Hepatocyte (in vitro differentiated cells): ENCODE measurements around the gene EID3. TPM values are rescaled to one million over a fixed set of nuclear protein-coding genes. Genes with fewer than 3 reads are reported as not detected.

Source experiments
- DNase-seq: peaks from one replicate; pipeline ENCODE4 v3.0.0-alpha.2; 2016; ENCODE audit warnings: low spot score
- H2AFZ ChIP-seq: fragments of 200-600 bp; sonication (generic); 2 replicates; pipeline ENCODE4 v1.6.0; 2016; ENCODE audit warnings: antibody characterized with exemption, mild to moderate bottlenecking
- H3K27ac ChIP-seq: fragments of 200-600 bp; sonication (generic); 2 replicates; pipeline ENCODE4 v1.5.1; 2016; ENCODE audit warnings: mild to moderate bottlenecking
- H3K27me3 ChIP-seq: fragments of 200-600 bp; sonication (generic); 2 replicates; pipeline ENCODE4 v1.6.1; 2016
- H3K36me3 ChIP-seq: fragments of 200-600 bp; sonication (generic); replicated peaks from 2 replicates; pipeline ENCODE4 v1.5.1; 2016; ENCODE audit warnings: low read depth; ENCODE audit not compliant: insufficient read depth
- H3K4me1 ChIP-seq: fragments of 200-600 bp; sonication (generic); 2 replicates; pipeline ENCODE4 v1.5.1; 2016; ENCODE audit warnings: mild to moderate bottlenecking, moderate library complexity; ENCODE audit not compliant: insufficient read depth
- H3K4me2 ChIP-seq: fragments of 200-600 bp; sonication (generic); 2 replicates; pipeline ENCODE4 v1.6.0; 2016
- H3K4me3 ChIP-seq: fragments of 200-600 bp; sonication (generic); 2 replicates; pipeline ENCODE4 v1.5.1; 2016; ENCODE audit warnings: mild to moderate bottlenecking
- H3K79me2 ChIP-seq: fragments of 200-600 bp; sonication (generic); 2 replicates; pipeline ENCODE4 v1.6.0; 2017; ENCODE audit warnings: mild to moderate bottlenecking
- H3K9me2 ChIP-seq: fragments of 200-600 bp; sonication (generic); replicated peaks from 2 replicates; pipeline ENCODE4 v1.6.0; 2017; ENCODE audit warnings: mild to moderate bottlenecking; ENCODE audit not compliant: insufficient read depth
- H3K9me3 ChIP-seq: fragments of 200-600 bp; sonication (generic); 2 replicates; pipeline ENCODE4 v1.5.1; 2016; ENCODE audit warnings: low read depth, mild to moderate bottlenecking
- H4K20me1 ChIP-seq: fragments of 200-600 bp; sonication (generic); 2 replicates; pipeline ENCODE4 v1.6.0; 2016; ENCODE audit warnings: mild to moderate bottlenecking; ENCODE audit not compliant: insufficient read depth, poor library complexity, severe bottlenecking
- EZH2 ChIP-seq: fragments of 200-600 bp; sonication (generic); IDR thresholded peaks from 2 replicates; pipeline ENCODE4 v1.6.1; 2016; ENCODE audit warnings: antibody characterized with exemption, mild to moderate bottlenecking, borderline replicate concordance
- EZH2phosphoT487 ChIP-seq: fragments of 200-600 bp; sonication (generic); IDR thresholded peaks from one replicate; pipeline ENCODE4 v1.6.1; 2018; ENCODE audit warnings: antibody characterized with exemption, mild to moderate bottlenecking, low read depth, moderate library complexity; ENCODE audit not compliant: unreplicated experiment, severe bottlenecking
- WGBS: methylation state at CpG from one replicate; pipeline ENCODE4 v1.1.6; 2016; ENCODE audit warnings: low lambda C conversion rate; ENCODE audit errors: missing lambda C conversion rate; 5-methylcytosine and 5-hydroxymethylcytosine counted together
- polyA plus RNA-seq: library from polyadenylated mRNA; unstranded; fragments of >200 nt; fragmentation: Nextera tagmentation; extraction: Ambion mirVana; gene quantifications from 2 replicates; pipeline ENCODE4 v1.2.1, GENCODE V29; 2016
- total RNA-seq: library from RNA; depleted of rRNA; stranded (reverse); fragments of >200 nt; gene quantifications from 2 replicates; pipeline ENCODE4 v1.2.3, GENCODE V29; 2014
- TF ChIP-seq, protein P1 (sequence below): fragments of 200-600 bp; sonication (generic); IDR thresholded peaks from 2 replicates; pipeline ENCODE4 v1.5.1; 2016; ENCODE audit warnings: antibody characterized with exemption, mild to moderate bottlenecking; ENCODE audit not compliant: poor library complexity

EID3 gene
- total and polyA plus RNA-seq, 2 experiments from 2014 or later = 1.7 to 10.1 TPM

- Histone ChIP-seq H3K4me3 (no peak overlapping the region), H3K27me3 (no peaks in the 10 kb centered on the region), H3K9me3 (no peaks in the 10 kb centered on the region), H3K36me3 (no peaks in the 10 kb centered on the region), H3K4me2 (peak overlapping the region; percentile 86), H3K9me2 (no peaks in the 10 kb centered on the region), H3K79me2 (peaks cover 33% of the 10 kb centered on the region), H4K20me1 (peaks cover 16% of the 10 kb centered on the region), H3K4me1 (peaks cover 17% of the 10 kb centered on the region), H2AFZ (no peak overlapping the region), H3K27ac (peak overlapping the region; percentile 95)
- WGBS = 63% methylated on average over 3 of the region's 3 CpGs
- TF ChIP-seq, protein P1, sequence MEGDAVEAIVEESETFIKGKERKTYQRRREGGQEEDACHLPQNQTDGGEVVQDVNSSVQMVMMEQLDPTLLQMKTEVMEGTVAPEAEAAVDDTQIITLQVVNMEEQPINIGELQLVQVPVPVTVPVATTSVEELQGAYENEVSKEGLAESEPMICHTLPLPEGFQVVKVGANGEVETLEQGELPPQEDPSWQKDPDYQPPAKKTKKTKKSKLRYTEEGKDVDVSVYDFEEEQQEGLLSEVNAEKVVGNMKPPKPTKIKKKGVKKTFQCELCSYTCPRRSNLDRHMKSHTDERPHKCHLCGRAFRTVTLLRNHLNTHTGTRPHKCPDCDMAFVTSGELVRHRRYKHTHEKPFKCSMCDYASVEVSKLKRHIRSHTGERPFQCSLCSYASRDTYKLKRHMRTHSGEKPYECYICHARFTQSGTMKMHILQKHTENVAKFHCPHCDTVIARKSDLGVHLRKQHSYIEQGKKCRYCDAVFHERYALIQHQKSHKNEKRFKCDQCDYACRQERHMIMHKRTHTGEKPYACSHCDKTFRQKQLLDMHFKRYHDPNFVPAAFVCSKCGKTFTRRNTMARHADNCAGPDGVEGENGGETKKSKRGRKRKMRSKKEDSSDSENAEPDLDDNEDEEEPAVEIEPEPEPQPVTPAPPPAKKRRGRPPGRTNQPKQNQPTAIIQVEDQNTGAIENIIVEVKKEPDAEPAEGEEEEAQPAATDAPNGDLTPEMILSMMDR = no peak
- TF ChIP-seq EZH2phosphoT487 = no peak
- TF ChIP-seq EZH2 = no peak
- peak; percentile 28 for DNase-seq
Measured at GRCh38 chr12:104285740-104286515, 17.6 kb upstream of the EID3 start.

GRCh38 chr12:104286516-104287482 lies 16.7 kb upstream of the EID3 start:
- peak overlapping the region; percentile 58 for H2AFZ ChIP-seq
- peaks cover 16% of the 10 kb centered on the region for H4K20me1 ChIP-seq
- peak overlapping the region; percentile 78 for H3K4me3 ChIP-seq
- TF ChIP-seq, protein P1 = no peak
- no peak for TF ChIP-seq EZH2phosphoT487
- peaks cover 38% of the 10 kb centered on the region for H3K79me2 ChIP-seq
- H3K4me1 ChIP-seq = peaks cover 17% of the 10 kb centered on the region
- H3K9me2 ChIP-seq = no peaks in the 10 kb centered on the region
- peak; percentile 95 for DNase-seq
- peak overlapping the region; percentile 86 for H3K4me2 ChIP-seq
- peak overlapping the region; percentile 95 for H3K27ac ChIP-seq
- H3K36me3 ChIP-seq = no peaks in the 10 kb centered on the region
- WGBS = under 1% methylated on average over 39 of the region's 40 CpGs
- no peaks in the 10 kb centered on the region for H3K27me3 ChIP-seq
- no peaks in the 10 kb centered on the region for H3K9me3 ChIP-seq

DNA sequence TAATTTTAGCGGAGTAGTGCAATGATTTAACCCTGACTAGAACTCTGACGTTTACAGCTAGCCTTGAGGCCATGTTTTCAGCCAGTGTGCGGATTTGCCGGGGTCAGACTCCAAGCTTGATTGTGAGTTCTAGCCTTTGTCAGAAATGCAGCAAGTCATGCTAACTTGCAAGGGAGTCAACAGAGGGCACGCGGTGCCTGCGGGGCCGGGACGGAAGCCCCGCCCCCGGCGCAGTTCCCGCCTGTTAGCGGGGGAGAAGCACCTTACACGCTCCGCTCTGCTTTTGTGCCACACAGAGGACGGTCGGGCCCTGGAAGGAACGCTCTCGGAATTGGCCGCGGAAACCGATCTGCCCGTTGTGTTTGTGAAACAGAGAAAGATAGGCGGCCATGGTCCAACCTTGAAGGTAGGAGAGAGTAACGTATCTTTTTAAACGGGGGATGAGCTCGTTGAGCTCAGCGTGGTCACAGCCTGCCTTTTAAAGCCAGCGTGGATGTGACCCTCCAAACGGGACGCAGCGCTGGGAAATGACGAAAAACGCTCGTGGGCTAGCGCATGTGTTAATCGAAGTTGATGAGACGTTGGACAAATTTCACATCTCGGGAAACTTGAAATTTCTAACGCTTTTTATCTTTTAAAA lies 14.8 kb upstream of the EID3 start:
- H3K4me3 ChIP-seq = peak overlapping the region; percentile 78

More for the DNA sequence above, 14.8 kb upstream of the EID3 start:
- Histone ChIP-seq H3K27me3 (no peaks in the 10 kb centered on the region), H3K79me2 (peaks cover 56% of the 10 kb centered on the region), H3K4me1 (peaks cover 17% of the 10 kb centered on the region), H3K9me3 (no peaks in the 10 kb centered on the region), H3K4me2 (peak overlapping the region; percentile 86), H4K20me1 (peaks cover 16% of the 10 kb centered on the region), H3K27ac (peak overlapping the region; percentile 95), H3K9me2 (no peaks in the 10 kb centered on the region), H2AFZ (peak overlapping the region; percentile 59), H3K36me3 (no peaks in the 10 kb centered on the region)
- WGBS = 1% methylated on average over 41 of the region's 41 CpGs
- TF ChIP-seq EZH2phosphoT487 (no peak), EZH2 (no peak)
- TF ChIP-seq, protein P1 = no peak
- peak; percentile 89 for DNase-seq
